Natural killer cell (primary cell): ENCODE measurements around the gene REELD1. TPM values are rescaled to one million over a fixed set of nuclear protein-coding genes. Genes with fewer than 3 reads are reported as not detected.

Experiments used
- ATAC-seq, 3 donors: fragments of 150-1000 bp in 2 of 3; fragments of 200-7000 bp in 1 of 3; cut with Tn5 transposase; 1 replicate in 1 of 3; 2 replicates in 2 of 3; pipeline ENCODE4 v1.10.0; 2021; ENCODE audit warnings: mild to moderate bottlenecking in 2 of 3, moderate library complexity in 2 of 3
- DNase-seq, 2 donors: peaks; one replicate each; pipeline versions ENCODE4 v3.0.0 to v3.0.0-alpha.2; 2013 to 2021; ENCODE audit warnings: mixed read lengths in 1 of 2
- H3K27ac ChIP-seq: one replicate; pipeline ENCODE4 v1.5.1; 2013; ENCODE audit warnings: mild to moderate bottlenecking, low read length
- H3K27me3 ChIP-seq: one replicate; pipeline ENCODE4 v1.6.1; 2013; ENCODE audit warnings: low read length; ENCODE audit not compliant: control insufficient read depth, insufficient read depth
- H3K36me3 ChIP-seq: one replicate; pipeline ENCODE4 v1.6.1; 2013; ENCODE audit warnings: low read length; ENCODE audit not compliant: control insufficient read depth, insufficient read depth
- H3K4me1 ChIP-seq: one replicate; pipeline ENCODE4 v1.6.1; 2013; ENCODE audit warnings: low read length; ENCODE audit not compliant: control insufficient read depth, insufficient read depth
- H3K4me3 ChIP-seq: one replicate; pipeline ENCODE4 v1.5.1; 2013; ENCODE audit warnings: low read length
- H3K9me3 ChIP-seq: one replicate; pipeline ENCODE4 v1.6.1; 2013; ENCODE audit warnings: low read length; ENCODE audit not compliant: control insufficient read depth, insufficient read depth
- H3K27ac Mint-ChIP-seq, 2 donors: one replicate each; pipeline ENCODE4 v1.8.0; 2022; ENCODE audit warnings: mild to moderate bottlenecking in 2 of 2, mixed read lengths in 2 of 2, moderate library complexity in 1 of 2
- H3K27me3 Mint-ChIP-seq, 2 donors: one replicate each; pipeline ENCODE4 v1.8.0; 2022; ENCODE audit warnings: low read depth in 2 of 2, mixed read lengths in 2 of 2
- H3K36me3 Mint-ChIP-seq: one replicate; pipeline ENCODE4 v1.8.0; 2022; ENCODE audit warnings: mixed read lengths
- H3K4me1 Mint-ChIP-seq, 2 donors: one replicate each; pipeline ENCODE4 v1.8.0; 2022; ENCODE audit warnings: mixed read lengths in 2 of 2
- H3K4me3 Mint-ChIP-seq: one replicate; pipeline ENCODE4 v1.8.0; 2022; ENCODE audit warnings: mild to moderate bottlenecking, moderate library complexity, mixed read lengths
- H3K9me3 Mint-ChIP-seq, 2 donors: one replicate each; pipeline ENCODE4 v1.8.0; 2022; ENCODE audit warnings: mixed read lengths in 2 of 2
- CTCF ChIP-seq: fragments of 200-600 bp; IDR thresholded peaks from one replicate; pipeline ENCODE4 v1.8.0; 2022; ENCODE audit warnings: antibody characterized with exemption
- WGBS: methylation state at CpG from one replicate; pipeline ENCODE4 v1.1.7; 2013; ENCODE audit warnings: missing lambda C conversion rate; ENCODE audit not compliant: insufficient coverage; 5-methylcytosine and 5-hydroxymethylcytosine counted together
- intact Hi-C: fragments of 100-400 bp; cut with micrococcal nuclease; formaldehyde crosslinking; loops from one replicate; pipeline ENCODE4 v1.14.2; 2022
- total RNA-seq, 4 donors: library from RNA; stranded (reverse); fragments of 120-200 nt in 1 of 4; gene quantifications; one replicate each; pipeline versions ENCODE4 v1.2.3 to v1.2.4, GENCODE V29; 2013 to 2022

The REELD1 gene
- total RNA-seq, 3 donors from 2014 or later (not counting 1 experiment from before 2014, with no cell fraction given), result 0.72 to 2.2 (median 1.1) TPM

- TF ChIP-seq CTCF, result no peak
- Histone ChIP-seq H3K27ac (no peak overlapping the region), H3K9me3 (no peaks in the 10 kb centered on the region), H3K36me3 (peaks cover 20% of the 10 kb centered on the region), H3K27me3 (no peaks in the 10 kb centered on the region), H3K4me3 (no peak overlapping the region), H3K4me1 (no peaks in the 10 kb centered on the region)
- ATAC-seq, result no peak
- H3K36me3 Mint-ChIP-seq, result peaks cover 15% of the 10 kb centered on the region
- no peaks in the 10 kb centered on the region for H3K9me3 Mint-ChIP-seq
- no peaks in the 10 kb centered on the region for H3K4me1 Mint-ChIP-seq
- intact Hi-C loops, result no loop called here
- H3K27me3 Mint-ChIP-seq, result no peaks in the 10 kb centered on the region
- no peak overlapping the region for H3K27ac Mint-ChIP-seq
- no peak for DNase-seq
- H3K4me3 Mint-ChIP-seq, result no peak overlapping the region
These were observed 20.1 kb upstream of the REELD1 start for GRCh38 chr4:146194212-146194611.

GRCh38 chr4:146202665-146203064 lies 11.7 kb upstream of the REELD1 start:
- Histone ChIP-seq H3K4me1 (no peaks in the 10 kb centered on the region), H3K4me3 (no peak overlapping the region), H3K27me3 (no peaks in the 10 kb centered on the region), H3K27ac (no peak overlapping the region), H3K9me3 (no peaks in the 10 kb centered on the region), H3K36me3 (no peaks in the 10 kb centered on the region)
- DNase-seq (no peak), ATAC-seq (no peak)
- Mint-ChIP-seq H3K9me3 (peaks cover 0 to 2% of the 10 kb centered on the region in 2 donors), H3K27me3 (peaks cover 3 to 9% of the 10 kb centered on the region in 2 donors), H3K4me3 (no peak overlapping the region), H3K36me3 (no peaks in the 10 kb centered on the region), H3K27ac (no peak overlapping the region), H3K4me1 (no peaks in the 10 kb centered on the region)
- intact Hi-C loops, result no loop called here
- TF ChIP-seq CTCF, result no peak
- whole genome bisulfite sequencing, result 90% methylated on average over 2 of the region's 2 CpGs

GRCh38 chr4:146207410-146207809 lies 6.9 kb upstream of the REELD1 start:
- H3K27me3 Mint-ChIP-seq, result peaks cover 6 to 26% of the 10 kb centered on the region in 2 donors
- no peaks in the 10 kb centered on the region for H3K4me1 Mint-ChIP-seq

More at GRCh38 chr4:146207410-146207809, 6.9 kb upstream of the REELD1 start:
- peaks cover 0 to 2% of the 10 kb centered on the region in 2 donors for H3K9me3 Mint-ChIP-seq
- Histone ChIP-seq H3K36me3 (no peaks in the 10 kb centered on the region), H3K27me3 (no peaks in the 10 kb centered on the region), H3K4me3 (no peak overlapping the region), H3K9me3 (no peaks in the 10 kb centered on the region), H3K27ac (no peak overlapping the region), H3K4me1 (no peaks in the 10 kb centered on the region)
- H3K36me3 Mint-ChIP-seq, result no peaks in the 10 kb centered on the region
- DNase-seq (no peak), ATAC-seq (no peak)
- TF ChIP-seq CTCF, result no peak
- intact Hi-C loops, result no loop called here
- no peak overlapping the region for H3K4me3 Mint-ChIP-seq
- WGBS, result 88% methylated on average over 5 of the region's 5 CpGs
- H3K27ac Mint-ChIP-seq, result no peak overlapping the region
